K562 (cell line): ENCODE results near the gene FRYL. TPM values are rescaled to one million over a fixed set of nuclear protein-coding genes. Genes with fewer than 3 reads are reported as not detected.

Experiments used
- ARID4B ChIP-seq: sonication (generic); formaldehyde crosslinking; IDR thresholded peaks from 2 replicates; pipeline ENCODE4 v1.8.0; 2022; ENCODE audit warnings: mild to moderate bottlenecking, missing genetic modification reagents
- BRD9 ChIP-seq: fragments of 450-650 bp; IDR thresholded peaks from 2 replicates; pipeline ENCODE4 v1.6.1; 2018; ENCODE audit warnings: low read depth; ENCODE audit not compliant: partially characterized antibody
- EHMT2 ChIP-seq: fragments of 450-650 bp; IDR thresholded peaks from 2 replicates; pipeline ENCODE4 v1.6.1; 2018; ENCODE audit warnings: antibody characterized with exemption
- GMEB1 ChIP-seq: fragments of 250-450 bp; sonication (Bioruptor Pico); IDR thresholded peaks from 2 replicates; pipeline ENCODE4 v1.4.0; 2020; ENCODE audit warnings: mild to moderate bottlenecking
- GTF2E2 ChIP-seq: fragments of 200-800 bp; sonication (Bioruptor generic); IDR thresholded peaks from 2 replicates; pipeline ENCODE4 v1.6.1; 2016; ENCODE audit warnings: missing genetic modification characterization, missing compliant biosample characterization
- KLF13 ChIP-seq: fragments of 450-650 bp; IDR thresholded peaks from 2 replicates; pipeline ENCODE4 v1.6.1; 2016; ENCODE audit warnings: missing genetic modification characterization, low read depth, mild to moderate bottlenecking, missing compliant biosample characterization, moderate library complexity, borderline replicate concordance
- L3MBTL2 ChIP-seq: fragments of 450-650 bp; IDR thresholded peaks from 2 replicates; pipeline ENCODE4 v1.6.1; 2016; ENCODE audit warnings: mild to moderate bottlenecking, moderate library complexity
- LEF1 ChIP-seq: fragments of 450-650 bp; IDR thresholded peaks from 2 replicates; pipeline ENCODE4 v1.6.1; 2016; ENCODE audit warnings: mild to moderate bottlenecking
- RBM15 ChIP-seq: fragments of 200-400 bp; formaldehyde crosslinking; IDR thresholded peaks from 2 replicates; pipeline ENCODE4 v1.6.1; 2018; ENCODE audit warnings: mild to moderate bottlenecking, low read length, moderate library complexity; ENCODE audit not compliant: insufficient read depth
- RFX5 ChIP-seq: IDR thresholded peaks from 2 replicates; pipeline ENCODE4 v1.6.1; 2011; ENCODE audit warnings: low read depth, mild to moderate bottlenecking, improper control_type of control experiment, low read length
- SMARCE1 ChIP-seq: fragments of 450-650 bp; IDR thresholded peaks from 2 replicates; pipeline ENCODE4 v1.7.1; 2016; ENCODE audit warnings: mild to moderate bottlenecking
- SNIP1 ChIP-seq: fragments of 450-650 bp; IDR thresholded peaks from 2 replicates; pipeline ENCODE4 v1.7.1; 2017; ENCODE audit warnings: low read depth, mild to moderate bottlenecking
- SREBF1 ChIP-seq: fragments of 150-350 bp; IDR thresholded peaks from 2 replicates; pipeline ENCODE4 v1.6.1; 2014; ENCODE audit warnings: antibody characterized with exemption, low read depth, low read length, borderline replicate concordance
- ZBTB7A ChIP-seq: IDR thresholded peaks from 2 replicates; pipeline ENCODE4 v1.6.1; 2011; ENCODE audit warnings: low read depth, mild to moderate bottlenecking, low read length, moderate library complexity, borderline replicate concordance; ENCODE audit not compliant: control insufficient read depth
- ZNF121 ChIP-seq: sonication (generic); formaldehyde crosslinking; conservative IDR thresholded peaks from 2 replicates; pipeline ENCODE4 v1.8.0; 2022; ENCODE audit warnings: missing genetic modification reagents
- ZNF217 ChIP-seq: sonication (generic); formaldehyde crosslinking; IDR thresholded peaks from 2 replicates; pipeline ENCODE4 v1.8.0; 2022; ENCODE audit warnings: mild to moderate bottlenecking, missing genetic modification reagents
- ZNF23 ChIP-seq: fragments of 250-450 bp; sonication (Bioruptor Pico); IDR thresholded peaks from 2 replicates; pipeline ENCODE4 v1.4.0; 2020; ENCODE audit warnings: mild to moderate bottlenecking
- ZNF583 ChIP-seq: fragments of 250-450 bp; sonication (Bioruptor Pico); IDR thresholded peaks from 2 replicates; pipeline ENCODE4 v1.4.0; 2020
- ZNF589 ChIP-seq: fragments of 200-800 bp; sonication (Bioruptor generic); IDR thresholded peaks from 2 replicates; pipeline ENCODE4 v1.6.1; 2016; ENCODE audit warnings: low read depth, missing genetic modification characterization, missing compliant biosample characterization
- polyA plus RNA-seq, 8 experiments: library from polyadenylated mRNA; depleted of rRNA in 4 of 8; stranded (reverse) in 5 of 8; unstranded in 3 of 8; fragments of >200 nt; fragmentation: Nextera tagmentation in 2 of 8; fragmentation: Illumina TruSeq in 1 of 8; extraction: Ambion mirVana in 2 of 8; extraction: Trizol in 1 of 8; gene quantifications; 2 replicates each; pipeline versions ENCODE4 v1.2.1 to v1.2.3, GENCODE V29; 2011 to 2014; ENCODE audit warnings: inconsistent platforms in 1 of 8, missing spikeins in 1 of 8
- total RNA-seq, 7 experiments: library from RNA; depleted of rRNA in 6 of 7; stranded (reverse); fragments of >200 nt in 6 of 7; fragmentation: Illumina TruSeq in 2 of 7; extraction: Trizol in 2 of 7; gene quantifications; 2 replicates each; pipeline versions ENCODE4 v1.2.1 to v1.2.3, GENCODE V29; 2011 to 2021; ENCODE audit warnings: low replicate concordance in 1 of 7
- TF ChIP-seq, protein P1 (sequence below): fragments of 450-650 bp; IDR thresholded peaks from 2 replicates; pipeline ENCODE4 v1.6.1; 2016; ENCODE audit warnings: mild to moderate bottlenecking
- TF ChIP-seq, protein P2 (sequence below): fragments of 250-450 bp; sonication (Bioruptor Pico); IDR thresholded peaks from 2 replicates; pipeline ENCODE4 v1.4.0; 2020

Gene FRYL
- total and polyA plus RNA-seq, 9 of the 15 experiments (the other 6 are each of a cell fraction or from before 2014, with no cell fraction given), result 7.2 to 34.9 (median 15.9) TPM

GRCh38 chr4:48739560-48740019 is 40.5 kb downstream of the FRYL start (continued):
- TF ChIP-seq ZNF121, result no peak
- no peak for TF ChIP-seq ZBTB7A
- TF ChIP-seq L3MBTL2, result no peak
- no peak for TF ChIP-seq GMEB1
- TF ChIP-seq ZNF583 (CRISPR knock-in tag), result peak; percentile 99
- TF ChIP-seq KLF13 (tag), result no peak
- TF ChIP-seq ARID4B (CRISPR knock-in tag), result no peak
- TF ChIP-seq ZNF217 (CRISPR knock-in tag), result no peak
- TF ChIP-seq GTF2E2 (tag), result no peak
- TF ChIP-seq BRD9, result peak; percentile 63
- TF ChIP-seq LEF1, result 0 out of 2 replicates have a peak, but pooled peaks have one; percentile 68
- no peak for TF ChIP-seq EHMT2
- TF ChIP-seq SNIP1, result no peak
- TF ChIP-seq, protein P1, sequence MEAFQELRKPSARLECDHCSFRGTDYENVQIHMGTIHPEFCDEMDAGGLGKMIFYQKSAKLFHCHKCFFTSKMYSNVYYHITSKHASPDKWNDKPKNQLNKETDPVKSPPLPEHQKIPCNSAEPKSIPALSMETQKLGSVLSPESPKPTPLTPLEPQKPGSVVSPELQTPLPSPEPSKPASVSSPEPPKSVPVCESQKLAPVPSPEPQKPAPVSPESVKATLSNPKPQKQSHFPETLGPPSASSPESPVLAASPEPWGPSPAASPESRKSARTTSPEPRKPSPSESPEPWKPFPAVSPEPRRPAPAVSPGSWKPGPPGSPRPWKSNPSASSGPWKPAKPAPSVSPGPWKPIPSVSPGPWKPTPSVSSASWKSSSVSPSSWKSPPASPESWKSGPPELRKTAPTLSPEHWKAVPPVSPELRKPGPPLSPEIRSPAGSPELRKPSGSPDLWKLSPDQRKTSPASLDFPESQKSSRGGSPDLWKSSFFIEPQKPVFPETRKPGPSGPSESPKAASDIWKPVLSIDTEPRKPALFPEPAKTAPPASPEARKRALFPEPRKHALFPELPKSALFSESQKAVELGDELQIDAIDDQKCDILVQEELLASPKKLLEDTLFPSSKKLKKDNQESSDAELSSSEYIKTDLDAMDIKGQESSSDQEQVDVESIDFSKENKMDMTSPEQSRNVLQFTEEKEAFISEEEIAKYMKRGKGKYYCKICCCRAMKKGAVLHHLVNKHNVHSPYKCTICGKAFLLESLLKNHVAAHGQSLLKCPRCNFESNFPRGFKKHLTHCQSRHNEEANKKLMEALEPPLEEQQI, result no peak
- no peak for TF ChIP-seq RFX5
- peak; percentile 68 for TF ChIP-seq SMARCE1
- TF ChIP-seq SREBF1, result no peak
- no peak for TF ChIP-seq RBM15
- TF ChIP-seq, protein P2, sequence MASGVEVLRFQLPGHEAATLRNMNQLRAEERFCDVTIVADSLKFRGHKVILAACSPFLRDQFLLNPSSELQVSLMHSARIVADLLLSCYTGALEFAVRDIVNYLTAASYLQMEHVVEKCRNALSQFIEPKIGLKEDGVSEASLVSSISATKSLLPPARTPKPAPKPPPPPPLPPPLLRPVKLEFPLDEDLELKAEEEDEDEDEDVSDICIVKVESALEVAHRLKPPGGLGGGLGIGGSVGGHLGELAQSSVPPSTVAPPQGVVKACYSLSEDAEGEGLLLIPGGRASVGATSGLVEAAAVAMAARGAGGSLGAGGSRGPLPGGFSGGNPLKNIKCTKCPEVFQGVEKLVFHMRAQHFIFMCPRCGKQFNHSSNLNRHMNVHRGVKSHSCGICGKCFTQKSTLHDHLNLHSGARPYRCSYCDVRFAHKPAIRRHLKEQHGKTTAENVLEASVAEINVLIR (CRISPR knock-in tag), result no peak
- TF ChIP-seq ZNF23 (CRISPR knock-in tag), result no peak
- TF ChIP-seq ZNF589 (CRISPR knock-in tag), result no peak
